ENCODE measurements around the gene AADACL2.

- no peak for TF ChIP-seq POLR2A (IDR thresholded peaks at IDR 0.05; ENCODE audit: low read length)
- no peak for TF ChIP-seq GATA1 (IDR thresholded peaks at IDR 0.05; ENCODE audit: low read depth, low read length)
Observed at GRCh38 chr3:151776259-151776740, 42.6 kb downstream of the AADACL2 start.

All from erythroblast (primary cell).